Measurements from ENCODE around the gene ABCC4.

The ABCC4 gene

GRCh38 chr13:95301183-95301967, at the start of gene ABCC4:
Gene ABCC4, minus strand, starts transcription at chr13:95301451. Its CDS starts 137 bp downstream, at chr13:95301314.
- DNase-seq = peak; percentile 51

DNA sequence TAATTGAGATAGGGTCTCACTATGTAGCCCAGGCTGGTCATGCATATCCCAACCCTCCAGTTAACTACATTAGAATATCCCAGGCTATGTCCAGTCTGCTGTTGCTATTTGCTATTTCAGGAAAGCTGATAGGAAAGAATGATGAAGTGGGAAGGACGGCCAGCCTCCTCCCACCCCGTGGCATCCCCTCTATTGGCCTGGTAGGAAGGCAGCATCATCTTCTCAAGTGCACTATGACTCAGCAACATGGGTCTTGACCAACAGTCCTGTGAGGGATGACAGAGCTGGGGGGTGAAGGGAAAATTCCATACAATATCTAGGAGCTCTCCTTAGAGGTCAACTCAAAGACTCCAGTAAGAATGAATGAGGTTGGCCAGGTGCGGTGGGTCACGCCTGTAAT, 48.0 kb upstream of the ABCC4 start:
- DNase-seq = no peak

DNA sequence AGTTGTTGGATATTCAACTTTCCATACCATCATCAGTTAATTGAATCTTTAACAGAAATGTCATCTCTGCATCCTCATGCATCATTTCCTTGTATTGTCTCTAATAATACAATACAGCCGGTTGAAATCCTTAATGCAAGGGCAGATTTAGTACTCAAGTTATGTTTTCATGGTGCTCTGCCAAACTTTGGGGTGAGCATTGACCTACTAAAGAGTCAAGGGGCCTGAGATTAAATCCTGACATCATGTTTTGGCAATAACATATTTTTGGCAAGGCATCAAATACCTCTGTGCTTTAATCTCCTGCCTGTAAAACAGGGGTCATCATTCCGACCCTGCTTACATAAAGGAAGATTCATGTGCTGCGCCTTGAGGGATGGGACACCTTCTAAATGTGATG, 42.7 kb upstream of the ABCC4 start:
- DNase-seq = no peak

DNA sequence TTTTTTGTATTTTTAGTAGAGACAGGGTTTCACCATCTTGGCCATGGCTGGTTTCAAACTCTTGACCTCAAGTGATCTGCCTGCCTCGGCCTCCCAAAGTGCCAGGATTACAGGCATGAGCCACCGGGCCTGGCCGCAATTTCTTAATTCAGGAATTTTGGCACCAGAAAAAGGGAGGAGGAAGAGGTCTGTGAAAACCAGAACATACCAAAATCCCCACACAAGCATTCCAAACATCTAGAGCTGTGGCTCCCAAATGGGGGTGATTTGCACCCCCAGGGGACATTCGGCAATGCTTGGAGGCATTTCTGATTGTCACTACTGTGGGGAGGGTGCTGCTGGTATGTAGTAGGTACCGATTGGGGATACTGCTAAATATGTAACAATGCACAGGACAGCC, 40.2 kb upstream of the ABCC4 start:
- no peak for DNase-seq

- DNase-seq = no peak
Observed at GRCh38 chr13:95338905-95339304, 37.7 kb upstream of the ABCC4 start.

- DNase-seq = no peak
Observed at GRCh38 chr13:95337597-95337996, 36.3 kb upstream of the ABCC4 start.

DNA sequence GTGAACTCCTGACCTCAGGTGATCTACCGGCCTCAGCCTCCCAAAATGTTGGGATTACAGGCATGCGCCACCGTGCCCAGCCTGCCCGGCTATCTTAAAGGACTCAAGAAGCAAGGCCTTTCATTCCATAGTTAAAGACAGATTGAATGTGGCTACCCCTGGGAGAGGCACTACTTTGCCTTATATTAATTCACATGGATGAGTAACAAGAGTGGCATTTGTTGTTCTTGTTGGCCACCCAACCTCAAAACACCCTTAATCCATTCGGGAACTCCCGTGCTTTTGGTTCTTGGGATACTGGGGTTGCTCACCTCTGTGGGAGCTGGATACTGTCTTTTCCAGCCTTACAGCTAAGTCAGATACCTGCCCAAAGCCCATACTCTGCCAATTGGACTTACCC, 34.4 kb upstream of the ABCC4 start:
- no peak for DNase-seq

DNA sequence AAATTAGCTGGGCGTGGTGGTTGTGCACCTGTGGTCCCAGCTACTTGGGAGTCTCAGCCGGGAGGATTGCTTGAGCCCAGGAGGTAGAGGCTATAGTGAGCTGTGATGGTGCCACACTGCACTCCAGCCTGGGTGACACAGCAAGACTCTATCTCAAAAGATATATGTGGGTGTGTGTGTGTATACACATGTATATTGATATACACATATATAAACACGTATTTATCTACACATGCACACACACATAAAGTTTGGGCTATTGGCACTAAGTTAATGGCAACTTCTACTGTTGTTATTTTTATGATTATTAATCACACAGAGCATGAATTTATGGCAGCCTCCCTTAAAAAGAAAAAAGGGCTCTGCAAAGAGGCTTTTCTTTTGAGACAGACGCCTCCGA, 27.1 kb upstream of the ABCC4 start:
- DNase-seq = no peak

DNA sequence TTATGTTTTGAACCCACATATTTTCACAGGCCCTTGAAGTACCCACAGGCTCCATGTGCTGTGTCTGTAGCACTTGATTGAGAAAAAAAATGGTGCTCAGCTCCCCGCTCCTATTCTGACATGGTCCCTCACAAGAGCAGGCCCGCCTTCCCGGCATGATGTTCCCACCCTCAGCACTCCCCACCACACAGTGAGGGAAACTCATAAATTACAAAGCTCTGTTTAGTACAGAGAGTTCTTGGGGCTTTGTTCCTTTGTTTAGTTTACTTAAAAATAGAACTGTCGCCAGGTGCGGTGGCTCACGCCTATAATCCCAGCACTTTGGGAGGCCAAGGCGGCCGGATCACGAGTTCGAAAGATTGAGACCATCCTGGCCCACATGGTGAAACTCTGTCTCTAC, 25.9 kb upstream of the ABCC4 start:
- no peak for DNase-seq

- DNase-seq = no peak
Observed at GRCh38 chr13:95326695-95327094, 25.4 kb upstream of the ABCC4 start.

GRCh38 chr13:95325485-95325884, 24.2 kb upstream of the ABCC4 start:
- no peak for DNase-seq

- DNase-seq = no peak
Observed at GRCh38 chr13:95323930-95324662, 22.8 kb upstream of the ABCC4 start.

- DNase-seq = no peak
Observed at GRCh38 chr13:95319551-95320274, 18.5 kb upstream of the ABCC4 start.

DNA sequence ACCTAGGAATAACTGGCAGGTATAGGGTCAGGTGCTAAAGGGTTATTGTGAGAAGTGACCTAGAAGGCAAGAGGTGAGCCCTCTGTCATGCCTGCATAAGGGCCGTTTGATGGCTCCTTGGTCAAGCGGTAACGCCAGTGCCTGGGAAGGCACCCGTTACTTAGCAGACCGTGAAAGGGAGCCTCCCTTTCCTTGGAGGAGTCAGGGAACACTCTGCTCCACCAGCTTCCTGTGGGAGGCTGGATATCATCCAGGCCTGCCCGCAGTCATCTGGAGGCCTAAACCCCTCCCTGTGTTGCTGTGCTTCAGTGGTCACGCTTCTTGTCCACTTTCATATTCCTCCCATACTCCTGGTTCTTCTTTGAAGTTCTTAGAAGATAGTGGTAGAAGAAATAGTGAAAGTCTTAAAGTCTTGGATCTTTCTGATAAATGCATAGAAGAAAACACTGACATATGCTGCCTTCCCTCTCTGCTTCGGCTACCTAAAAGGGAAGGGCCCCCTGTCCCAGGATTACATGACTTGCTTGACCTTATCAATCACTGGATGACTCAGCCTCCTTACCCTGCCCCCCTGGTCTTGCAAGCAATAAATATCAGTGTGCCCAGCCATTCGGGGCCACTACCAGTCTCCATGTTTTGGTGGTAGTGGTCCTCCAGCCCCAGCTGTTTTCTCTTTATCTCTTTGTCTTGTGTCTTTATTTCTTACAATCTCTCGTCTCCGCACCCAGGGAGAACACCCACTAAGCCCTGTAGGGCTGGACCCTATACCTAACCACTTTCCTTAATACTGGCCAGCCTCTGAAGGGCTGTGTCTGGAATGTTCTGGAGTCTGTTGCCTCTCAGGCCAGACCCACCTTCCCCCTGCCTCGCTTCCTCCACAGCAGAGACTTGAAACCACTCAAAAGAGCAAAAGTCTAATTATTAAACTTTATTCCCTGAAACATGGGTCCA, 16.1 kb upstream of the ABCC4 start:
- DNase-seq = no peak

GRCh38 chr13:95315752-95316151, 14.5 kb upstream of the ABCC4 start:
- DNase-seq = no peak

DNA sequence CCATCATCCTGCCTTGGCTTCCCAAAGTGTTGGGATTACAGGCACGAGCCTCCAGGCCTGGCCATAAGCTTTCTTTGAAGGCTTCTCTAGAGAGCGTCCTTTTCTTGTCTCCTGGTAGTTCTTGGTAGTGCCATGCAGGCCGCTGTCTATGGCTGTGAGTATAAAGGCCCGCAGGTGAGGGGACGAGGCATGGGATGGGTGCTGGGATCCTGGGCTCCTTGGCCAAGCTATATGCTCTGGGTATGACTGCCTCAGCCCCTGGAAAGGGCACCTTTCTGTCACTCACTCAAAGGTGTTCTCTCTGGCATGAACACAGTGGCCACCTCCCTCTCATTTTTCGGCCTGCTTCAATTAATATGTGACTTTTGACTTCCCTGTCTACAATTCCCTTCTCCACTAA, 6.3 kb upstream of the ABCC4 start:
- no peak for DNase-seq

DNA sequence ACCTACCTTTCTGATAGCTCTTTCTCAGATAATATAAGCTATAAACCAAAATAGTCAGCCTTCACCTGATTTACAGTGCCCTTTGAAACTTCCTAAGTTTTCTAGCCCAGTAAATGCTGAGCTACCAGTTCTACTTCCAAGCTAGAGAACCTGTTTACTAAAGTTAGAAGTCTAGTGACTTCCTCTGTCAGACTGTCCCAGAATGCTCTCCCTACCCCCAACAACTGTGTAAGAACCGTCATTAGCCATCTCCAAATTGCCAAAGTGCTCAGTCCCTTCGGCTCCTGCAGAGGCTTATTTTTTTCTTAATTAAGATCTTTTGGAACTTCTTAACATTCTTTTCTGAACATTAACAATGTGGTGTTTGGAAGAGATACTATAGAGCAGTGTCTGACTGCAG, 3.2 kb upstream of the ABCC4 start:
- DNase-seq = no peak

DNA sequence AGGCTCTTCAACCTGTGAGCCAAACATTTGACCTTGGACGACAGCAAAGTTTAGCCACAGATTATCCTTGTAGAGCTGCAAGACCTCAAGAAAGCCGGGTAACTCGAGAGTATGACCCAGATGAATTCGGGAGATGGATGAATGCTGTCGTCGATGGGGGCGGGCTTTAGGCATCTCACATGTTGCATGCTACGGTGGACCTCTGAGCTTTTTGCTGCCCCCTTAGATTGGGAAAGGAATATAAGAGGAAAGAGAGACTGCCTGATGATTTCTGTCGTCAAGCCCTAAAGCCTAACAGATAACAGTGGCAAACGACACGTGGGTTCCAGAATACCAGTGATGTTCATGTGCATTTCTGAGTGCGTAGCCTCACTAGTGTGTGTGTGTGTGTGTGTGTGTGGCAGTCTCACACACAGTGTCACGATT, 730 bp upstream of the ABCC4 start:
- DNase-seq = no peak

- no peak for DNase-seq
Observed at GRCh38 chr13:95300625-95301182, 547 bp downstream of the ABCC4 start.

DNA sequence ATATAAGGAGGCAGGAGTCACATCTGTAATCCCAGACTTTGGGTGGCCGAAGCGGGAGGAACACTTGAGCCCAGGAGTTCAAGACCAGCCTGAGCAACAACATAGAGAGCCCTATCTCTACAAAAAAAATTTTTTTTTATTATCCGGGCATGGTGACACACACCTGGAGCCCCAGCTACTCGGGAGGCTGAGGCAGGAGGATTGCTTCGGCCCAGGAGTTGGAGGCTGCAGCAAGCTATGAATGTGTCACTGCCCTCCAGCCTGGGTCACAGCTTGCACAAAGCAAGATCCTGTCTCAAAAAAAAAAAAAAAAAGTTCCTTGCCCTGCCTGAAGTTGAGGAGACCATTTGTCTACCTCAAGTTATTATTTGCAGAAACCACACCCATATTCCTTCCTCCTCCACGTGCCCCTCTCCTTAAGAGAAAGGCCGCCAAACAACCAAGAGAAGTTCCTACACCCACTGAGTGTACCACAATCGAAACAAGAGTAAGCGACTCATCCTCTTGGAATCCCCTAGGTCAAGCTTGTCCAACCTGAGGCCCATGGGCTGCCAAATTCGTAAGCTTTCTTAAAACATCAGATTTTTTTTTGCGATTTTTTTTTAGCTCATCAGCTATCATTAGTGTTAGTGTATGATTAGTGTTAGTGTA, 2.2 kb downstream of the ABCC4 start:
- DNase-seq = no peak

- no peak for DNase-seq
Observed at GRCh38 chr13:95298169-95298965, 2.9 kb downstream of the ABCC4 start.

Measured in NCI-H748 treated with DMSO at 0.1 percent for 48 hours (cell line).